Measurements from ENCODE around the gene ARL5C. TPM values are rescaled to one million over a fixed set of nuclear protein-coding genes. Genes with fewer than 3 reads are reported as not detected.

Gene ARL5C, protein sequence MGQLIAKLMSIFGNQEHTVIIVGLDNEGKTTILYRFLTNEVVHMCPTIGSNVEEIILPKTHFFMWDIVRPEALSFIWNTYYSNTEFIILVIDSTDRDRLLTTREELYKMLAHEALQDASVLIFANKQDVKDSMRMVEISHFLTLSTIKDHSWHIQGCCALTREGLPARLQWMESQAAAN
- total RNA-seq, result not detected

DNA sequence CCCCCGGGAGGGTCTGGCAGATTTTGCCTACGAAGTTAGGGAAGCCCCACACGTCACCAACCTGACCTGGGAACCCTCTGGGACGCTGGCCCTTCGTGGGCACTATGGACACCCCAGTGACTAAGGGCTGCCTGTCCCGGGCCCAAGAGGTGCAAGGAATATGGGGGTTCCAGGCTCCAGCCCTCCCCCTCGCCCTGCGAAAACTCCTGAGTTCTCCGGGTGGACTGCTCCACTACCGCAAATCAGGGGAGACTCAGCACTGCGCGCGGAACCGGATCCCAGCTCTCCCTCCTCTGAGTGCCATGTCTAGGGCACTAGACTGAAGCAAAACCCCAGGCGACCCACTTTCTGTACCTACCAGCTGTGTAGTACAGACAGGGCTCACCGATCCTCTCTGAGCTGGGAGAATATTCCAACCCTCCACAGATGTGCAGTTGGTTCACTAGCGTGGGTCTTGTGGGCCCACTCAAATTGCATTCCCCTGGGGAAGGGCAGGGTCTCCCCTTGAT, at the start of gene ARL5C:
Gene ARL5C (minus strand): TSS at position 321 of the 509 bp plus-strand sequence. CDS start 401 bp downstream, outside the sequence.
- DNase-seq, result no peak

DNA sequence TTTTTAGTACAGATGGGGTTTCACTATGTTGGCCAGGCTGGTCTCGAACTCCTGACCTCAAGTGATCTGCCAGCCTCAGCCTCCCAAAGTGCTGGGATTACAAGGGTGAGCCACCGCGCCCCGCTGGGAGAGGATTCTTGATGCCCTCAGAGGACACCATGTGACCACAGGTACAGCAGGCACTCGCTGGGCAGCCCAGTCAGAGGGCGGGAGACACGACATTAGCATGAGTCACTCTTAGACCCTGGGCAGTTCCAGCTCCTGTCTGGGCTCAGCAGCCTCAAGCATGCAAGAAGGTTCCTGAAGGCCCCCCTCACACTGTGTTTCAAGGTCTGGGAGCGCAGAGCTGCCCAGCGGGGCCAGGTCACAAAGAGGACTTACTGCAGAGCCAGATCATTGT, 47.9 kb upstream of the ARL5C start:
- no peak for DNase-seq

DNA sequence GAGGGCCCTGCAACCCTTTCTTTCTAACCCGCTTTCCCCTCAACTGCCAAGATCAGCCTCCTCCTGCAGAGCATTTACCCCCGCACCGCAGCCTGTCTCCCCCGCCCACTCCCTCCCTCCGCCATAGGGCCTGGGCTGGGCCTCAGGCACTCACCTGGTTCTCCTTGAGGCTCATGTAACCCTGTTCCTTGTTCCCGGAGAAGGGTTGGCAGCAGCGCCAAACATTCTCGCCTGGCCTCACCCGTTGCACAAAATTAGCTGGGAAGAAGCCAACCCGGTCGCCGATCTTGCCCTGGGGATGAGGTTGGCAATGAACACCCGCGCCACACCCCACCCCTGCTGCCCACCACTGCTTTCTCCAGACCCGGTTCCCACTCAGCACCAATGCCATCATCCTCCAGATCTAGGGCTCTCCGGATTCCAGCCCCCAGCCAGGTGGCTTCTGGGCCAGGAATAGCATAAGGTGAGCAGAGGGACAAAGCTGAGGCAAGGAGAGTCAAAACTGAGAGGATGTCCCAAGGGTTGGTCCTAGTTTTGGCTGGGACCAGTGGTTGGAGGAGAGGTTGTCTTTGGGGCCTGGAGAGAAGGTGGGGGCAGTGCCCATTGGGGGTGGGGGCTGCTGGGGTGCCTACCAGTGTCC, 47.0 kb upstream of the ARL5C start:
- DNase-seq, result no peak

DNA sequence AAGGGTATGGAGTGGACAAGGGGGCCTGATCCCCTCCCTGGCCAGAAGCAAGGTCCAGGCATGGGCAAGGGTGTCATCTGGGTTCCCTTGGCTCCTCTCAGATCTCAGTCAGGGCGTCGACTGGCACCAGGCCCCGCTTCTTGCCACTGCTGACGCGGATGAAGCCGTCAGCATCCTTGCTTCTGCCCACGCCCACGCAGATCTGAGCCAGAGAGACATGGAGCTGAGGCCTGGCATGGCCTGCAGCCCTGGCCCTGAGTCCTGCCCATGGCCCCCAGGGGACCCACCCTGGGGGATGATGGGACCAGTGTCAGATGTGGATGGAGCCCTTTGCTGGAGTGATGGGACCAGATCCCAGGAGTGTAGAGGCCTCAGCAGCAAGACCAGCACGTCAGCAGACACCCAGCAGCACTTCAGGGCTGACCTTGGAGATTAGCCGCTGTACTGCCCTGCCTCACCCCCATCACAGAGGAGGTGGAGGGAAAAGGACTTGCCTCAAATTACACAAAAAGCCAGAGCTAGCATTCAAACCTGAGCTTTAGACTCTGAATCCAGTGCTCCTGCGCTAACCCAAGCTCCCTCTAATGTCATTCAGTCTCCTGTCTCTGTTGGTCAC, 46.3 kb upstream of the ARL5C start:
- DNase-seq, result no peak

DNA sequence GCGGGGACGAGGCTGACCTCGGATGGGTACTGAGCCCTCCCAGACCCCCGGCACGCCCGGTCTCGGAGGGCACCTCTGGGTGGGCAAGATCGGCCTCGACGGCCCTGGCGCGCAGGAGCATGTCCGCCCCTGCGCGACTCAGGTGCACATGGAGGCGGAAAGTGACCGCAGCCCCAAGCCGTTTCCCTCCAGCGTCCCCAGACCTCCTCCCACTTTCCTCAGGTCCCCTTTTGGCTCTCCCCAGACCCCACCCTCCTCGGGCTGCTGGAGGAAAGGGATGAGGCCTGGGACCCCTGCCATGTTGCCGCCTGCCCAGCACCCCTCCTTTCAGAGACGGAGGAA, 44.1 kb upstream of the ARL5C start:
- no peak for DNase-seq

DNA sequence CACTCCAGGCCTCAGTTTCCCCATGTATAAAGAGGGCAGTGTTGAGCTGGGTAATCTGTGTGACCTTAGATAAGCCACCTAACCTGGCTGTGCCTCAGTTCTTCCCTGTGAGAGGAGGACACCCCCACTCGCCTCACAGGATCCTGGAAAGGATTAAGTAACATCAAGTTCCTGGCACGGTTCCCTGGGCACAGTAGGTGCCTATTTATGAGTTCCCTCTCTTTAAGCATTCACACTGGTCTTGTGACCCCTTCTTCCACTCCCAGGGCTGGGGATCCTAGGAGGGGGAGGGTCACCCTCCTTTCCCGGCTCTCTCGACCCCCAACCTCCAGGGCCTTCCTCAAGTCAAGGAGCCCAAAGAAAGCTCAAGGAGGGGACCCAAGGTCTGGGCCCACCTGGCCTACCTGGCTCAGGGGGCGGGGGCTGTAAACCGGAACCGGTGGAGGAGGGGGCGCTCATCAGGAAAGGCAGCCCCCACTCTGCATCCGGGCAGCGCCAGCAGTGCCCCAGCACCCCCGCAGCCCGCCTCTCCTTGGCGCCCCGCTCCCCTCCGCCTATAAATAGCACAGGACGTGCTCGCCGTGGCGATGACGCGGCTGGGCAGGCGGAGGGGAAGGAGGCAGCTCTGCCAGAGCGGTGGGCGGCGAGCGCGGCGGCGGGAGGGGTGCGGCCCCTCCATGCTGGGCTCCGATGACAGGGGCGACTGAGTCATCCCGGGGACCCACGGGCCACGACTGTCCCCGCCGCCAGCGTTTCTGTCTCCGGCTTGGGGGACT, 43.5 kb upstream of the ARL5C start:
- peak; percentile 81 for DNase-seq

DNA sequence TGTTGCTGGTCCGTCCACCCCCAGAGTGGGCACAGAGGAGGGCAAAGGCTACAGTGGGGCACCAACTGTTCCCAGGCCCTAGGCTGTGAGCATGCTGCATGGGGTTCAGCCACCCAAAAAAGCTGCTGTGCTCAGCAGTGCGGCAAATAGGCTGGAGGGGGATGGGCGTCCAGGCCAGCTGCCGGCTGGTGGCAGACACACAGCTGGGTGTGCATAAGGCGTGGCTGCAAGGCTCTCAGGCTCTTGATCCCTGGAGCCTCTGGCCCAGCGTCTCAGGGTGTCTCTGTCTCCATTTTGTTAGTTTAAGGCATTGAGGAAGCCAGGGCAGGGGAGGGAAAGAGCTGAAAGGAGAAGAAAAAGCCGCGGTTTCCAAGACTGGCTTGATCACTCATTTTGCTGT, 42.9 kb upstream of the ARL5C start:
- DNase-seq, result peak; percentile 70

DNA sequence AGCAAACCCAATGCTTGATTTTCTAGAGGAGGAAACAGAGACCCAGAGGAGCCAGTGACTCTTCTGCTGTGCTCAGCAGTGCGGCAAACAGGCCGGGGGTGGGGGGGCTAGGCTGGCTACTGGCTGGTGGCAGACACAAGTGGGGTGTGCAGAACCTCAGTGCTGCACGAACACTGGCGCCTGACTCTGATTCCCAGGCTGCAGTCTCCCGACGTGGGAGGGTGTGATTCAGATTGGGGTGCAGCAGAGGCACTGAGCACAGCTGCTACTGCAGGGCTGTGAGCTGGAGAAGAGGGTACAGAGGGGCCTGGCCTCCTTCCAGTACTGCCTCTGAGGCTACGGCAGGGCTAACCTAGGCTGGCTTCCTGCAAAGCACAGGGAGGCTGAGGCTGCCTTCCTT, 42.2 kb upstream of the ARL5C start:
- no peak for DNase-seq

DNA sequence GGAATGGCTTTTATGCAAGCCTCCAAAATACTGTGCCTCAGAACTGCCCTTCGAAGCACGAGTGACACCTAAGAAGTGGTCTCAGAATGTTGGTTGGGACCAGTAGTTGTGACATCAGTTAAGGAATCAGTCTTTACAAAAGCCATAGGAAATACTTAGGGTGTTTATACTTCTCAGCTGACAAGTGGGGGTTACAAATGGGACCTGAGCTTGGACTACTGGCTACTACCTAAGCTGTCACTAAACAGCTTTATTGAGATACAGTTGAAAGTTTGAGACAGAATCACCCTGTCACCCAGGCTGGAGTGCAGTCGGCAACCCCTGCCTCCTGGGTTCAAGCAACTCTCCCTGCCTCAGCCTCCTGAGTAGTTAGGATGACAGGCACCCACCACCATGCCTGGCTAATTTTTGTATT, 39.2 kb upstream of the ARL5C start:
- DNase-seq, result no peak

DNA sequence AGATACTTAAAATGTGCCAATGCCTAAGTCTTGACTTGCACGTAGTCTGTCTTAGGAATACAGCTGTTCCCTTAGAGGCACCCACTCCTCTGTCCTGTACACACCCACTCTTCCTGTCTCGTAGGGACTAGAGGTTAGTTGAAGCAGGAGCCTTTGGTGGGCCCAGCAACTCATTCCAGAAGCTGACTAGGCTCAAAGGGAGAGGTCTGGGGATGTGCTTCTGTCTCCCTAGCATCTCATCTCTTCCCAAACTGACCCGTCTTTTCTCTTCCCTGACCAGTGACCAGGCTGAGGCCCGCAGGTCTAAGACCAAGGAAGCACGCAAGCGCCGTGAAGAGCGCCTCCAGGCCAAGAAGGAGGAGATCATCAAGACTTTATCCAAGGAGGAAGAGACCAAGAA, 38.3 kb upstream of the ARL5C start:
- DNase-seq, result no peak

DNA sequence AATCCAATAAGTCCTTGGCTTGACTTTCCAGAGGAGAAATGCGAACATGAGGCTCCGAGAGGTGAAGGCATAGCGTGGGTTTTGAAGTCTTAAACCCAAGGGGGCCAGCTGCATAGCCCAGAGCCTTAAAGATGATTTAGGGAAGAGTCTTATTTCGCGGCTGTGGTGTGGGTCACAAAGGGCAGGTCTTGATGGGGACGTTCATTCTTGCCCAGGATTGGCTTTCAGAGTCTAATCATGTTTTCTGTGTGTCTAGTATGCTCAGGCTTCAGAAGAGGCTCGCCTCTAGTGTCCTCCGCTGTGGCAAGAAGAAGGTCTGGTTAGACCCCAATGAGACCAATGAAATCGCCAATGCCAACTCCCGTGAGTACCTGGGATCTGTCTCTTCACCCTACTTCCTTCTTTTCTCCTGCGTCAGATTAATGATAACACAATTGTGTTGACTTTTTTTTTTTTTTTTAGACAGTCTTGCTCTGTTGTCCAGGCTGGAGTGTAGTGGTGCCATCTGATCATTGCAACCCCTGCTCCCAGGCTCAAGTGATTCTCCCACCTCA, 35.1 kb upstream of the ARL5C start:
- no peak for DNase-seq

DNA sequence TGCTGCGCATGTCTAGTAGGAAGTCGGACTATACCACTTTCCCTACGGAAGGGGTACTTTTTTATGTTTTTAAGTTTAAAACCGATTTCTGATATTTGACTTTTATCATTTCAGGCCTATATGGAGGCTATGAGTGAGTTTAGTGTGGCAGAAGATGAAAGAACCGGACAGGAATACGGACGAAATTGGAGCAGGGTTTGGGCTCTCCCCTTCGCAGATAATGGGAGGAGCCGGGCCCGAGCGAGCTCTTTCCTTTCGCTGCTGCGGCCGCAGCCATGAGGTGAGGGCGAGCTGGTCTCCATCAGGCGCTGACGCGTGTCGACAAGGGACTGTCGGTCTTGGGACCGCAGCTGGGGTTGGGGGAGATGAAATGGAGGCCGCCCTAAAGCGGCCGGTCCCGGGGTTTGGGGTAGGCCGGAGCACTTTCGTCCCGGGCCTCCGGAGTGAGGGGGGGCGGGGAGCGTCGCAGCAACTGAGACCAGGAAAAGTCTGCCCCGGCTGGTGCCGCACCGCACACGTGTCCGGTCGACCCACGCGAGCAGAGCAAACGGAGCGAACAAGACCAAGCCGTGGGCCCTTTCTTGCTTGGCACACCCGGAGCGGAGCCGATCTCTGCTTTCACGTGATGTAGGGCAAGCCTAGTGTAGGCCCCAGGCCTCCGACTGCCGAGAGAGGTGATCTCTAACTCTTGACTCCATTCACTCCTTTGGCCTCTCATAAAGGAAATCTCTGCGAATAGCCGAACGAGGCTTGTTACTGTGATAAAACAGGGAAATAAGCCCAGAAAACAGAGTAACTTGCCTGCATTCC, 34.3 kb upstream of the ARL5C start, which contains the start of gene RPL19:
Gene RPL19 (plus strand): TSS at position 214 of the 810 bp plus-strand sequence. CDS start 62 bp downstream, at position 276.
- no peak for DNase-seq

DNA sequence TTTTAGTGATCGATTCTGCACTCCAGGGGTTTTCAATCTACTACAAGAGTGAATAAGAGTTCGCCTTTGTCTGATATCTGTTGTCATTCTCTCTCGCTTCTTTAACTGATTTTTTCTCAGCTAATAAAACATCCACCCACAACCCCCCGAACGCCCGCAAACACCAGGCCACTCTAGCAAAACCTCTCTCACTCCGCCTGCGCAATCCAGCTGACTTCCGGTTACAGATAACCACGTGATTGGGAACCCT, 33.8 kb upstream of the ARL5C start:
- peak; percentile 97 for DNase-seq

DNA sequence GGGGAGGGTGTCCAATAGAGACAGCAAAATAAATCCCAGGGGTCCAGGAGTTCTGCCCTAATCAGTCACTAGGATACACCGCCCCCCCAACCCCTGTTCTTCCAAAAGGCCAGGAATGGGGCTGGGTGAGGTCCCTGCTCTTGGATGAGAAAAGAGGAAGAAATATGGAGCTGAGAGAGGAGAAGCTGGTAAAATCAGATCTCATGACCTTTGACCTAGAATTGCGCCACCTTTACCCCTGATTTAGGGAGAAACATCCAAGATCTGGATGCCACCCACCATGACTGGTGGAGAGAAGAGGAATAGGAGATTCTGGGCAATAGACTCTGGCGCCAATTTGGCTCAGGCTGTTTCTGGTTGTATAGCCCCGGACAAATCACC, 32.2 kb upstream of the ARL5C start:
- no peak for DNase-seq

DNA sequence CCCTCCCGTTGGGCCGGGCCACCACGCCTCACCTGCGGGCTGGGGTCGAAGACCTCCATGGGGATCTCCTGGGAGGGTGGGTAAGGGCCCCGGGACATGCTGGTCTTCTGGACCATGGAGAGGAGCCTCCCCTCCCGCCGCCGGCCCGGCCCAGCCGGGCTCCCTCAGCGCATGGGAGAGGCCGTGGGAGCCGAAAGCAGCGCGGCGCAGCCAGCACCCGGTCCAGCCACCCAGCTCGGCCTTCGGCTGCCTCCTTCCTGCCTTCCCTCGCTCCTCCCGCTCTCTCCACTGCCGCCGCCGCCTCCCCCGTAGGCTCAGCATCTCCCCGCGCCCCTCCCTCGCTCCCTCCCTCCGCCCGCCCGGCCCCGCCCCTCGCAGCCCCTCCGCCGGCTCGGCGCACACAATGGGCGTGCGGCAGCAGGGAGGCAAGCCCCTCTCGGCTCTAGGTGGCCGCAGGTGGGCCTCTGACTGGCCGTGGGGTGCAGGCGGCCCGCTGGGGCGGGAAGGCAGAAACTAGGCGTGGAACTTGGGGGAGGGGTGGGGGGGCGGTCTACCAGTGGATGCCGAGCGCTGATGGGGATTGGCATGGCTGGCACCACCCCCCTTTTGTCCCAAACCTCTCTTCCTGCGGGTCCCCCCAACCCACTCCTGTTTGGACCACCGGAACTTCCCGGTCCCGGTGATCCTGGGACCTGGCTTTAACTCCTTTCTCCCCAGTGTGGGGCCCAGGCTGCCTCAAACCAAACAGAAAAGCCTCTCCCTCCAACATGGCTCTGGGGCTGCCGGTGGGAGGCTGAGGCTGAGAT, 31.6 kb upstream of the ARL5C start, which contains the start of gene CACNB1:
Gene CACNB1 (minus strand): TSS at position 290 of the 806 bp plus-strand sequence. CDS start 174 bp downstream, at position 116.
- peak; percentile 93 for DNase-seq

DNA sequence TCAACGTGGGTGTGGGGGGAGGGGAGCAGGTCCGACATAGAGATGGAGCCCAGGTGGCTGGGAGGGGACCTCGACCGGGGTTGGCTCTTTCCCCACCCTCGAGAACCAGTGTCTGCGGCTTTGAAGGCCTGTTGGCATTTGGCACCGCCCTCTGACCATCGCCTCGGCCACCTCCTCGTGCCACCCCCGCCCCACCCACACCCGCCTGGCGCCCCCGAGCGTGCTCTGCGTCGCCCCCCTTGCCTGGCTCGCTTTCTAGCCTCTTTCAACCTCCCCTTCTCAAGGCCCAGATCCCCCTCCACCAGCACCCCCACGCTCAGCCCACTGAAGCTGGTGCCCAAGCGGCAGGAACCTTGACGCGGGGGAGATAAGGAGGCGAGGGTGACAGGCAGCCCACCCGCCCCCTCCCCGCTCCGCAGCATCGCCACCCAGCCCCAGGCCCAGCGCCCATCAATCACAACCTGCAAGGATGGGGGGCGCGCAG, 30.9 kb upstream of the ARL5C start:
- peak; percentile 84 for DNase-seq

DNA sequence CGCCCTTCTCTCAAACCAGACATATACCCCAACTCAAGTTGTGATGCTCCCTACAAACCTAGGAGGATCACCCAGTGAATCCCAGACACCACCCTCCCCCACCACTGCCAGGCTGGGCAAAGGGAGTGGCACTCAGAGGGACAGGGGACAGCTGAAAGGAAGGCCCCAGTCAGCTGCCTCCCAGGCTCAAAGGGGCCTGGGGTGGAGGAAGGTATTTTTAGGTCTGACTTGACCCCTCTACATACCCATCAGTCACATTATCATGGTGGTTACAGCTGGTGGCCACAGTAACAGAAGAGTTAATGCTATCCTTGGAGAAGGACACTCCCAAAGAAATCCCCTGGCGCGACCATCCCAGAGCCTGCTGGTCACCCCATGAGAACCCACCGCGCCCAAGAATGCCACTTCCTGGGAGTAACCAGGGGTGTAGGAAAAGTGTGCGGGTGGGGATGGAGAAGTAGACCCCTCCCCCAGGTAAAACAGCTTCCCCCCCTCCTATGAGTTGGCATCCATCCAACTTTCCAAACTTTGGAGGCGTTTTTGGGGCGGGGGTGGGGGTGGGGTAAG, 30.4 kb upstream of the ARL5C start:
- DNase-seq, result peak; percentile 85

DNA sequence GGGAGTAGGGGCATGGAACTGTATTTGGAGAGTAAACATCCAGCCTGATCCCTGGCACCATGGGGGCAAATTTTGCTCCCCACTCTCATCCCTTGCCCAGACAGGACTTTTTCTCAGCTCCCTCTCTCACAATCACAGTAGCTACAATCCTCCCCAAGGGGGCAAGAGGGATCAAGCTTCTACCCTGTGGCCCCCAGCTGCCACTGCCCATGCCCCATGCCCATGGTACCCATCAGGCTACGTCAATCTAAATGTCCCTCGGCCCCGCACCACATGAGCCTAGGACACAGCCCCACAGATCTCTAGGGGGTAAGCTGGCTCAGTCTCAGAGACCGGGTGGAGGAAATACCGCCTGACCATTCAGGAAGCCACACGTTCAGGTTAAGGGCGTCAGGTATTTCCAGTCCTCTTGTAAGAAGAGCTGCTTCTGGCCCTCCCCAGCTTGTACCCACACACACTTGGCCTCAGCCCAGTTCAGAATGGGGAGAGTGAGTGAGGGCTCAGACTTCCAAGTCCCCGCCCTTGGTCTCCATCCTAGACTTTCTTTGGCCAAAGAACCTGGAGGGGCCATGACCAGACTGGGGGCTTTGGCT, 29.7 kb upstream of the ARL5C start:
- peak; percentile 77 for DNase-seq

DNA sequence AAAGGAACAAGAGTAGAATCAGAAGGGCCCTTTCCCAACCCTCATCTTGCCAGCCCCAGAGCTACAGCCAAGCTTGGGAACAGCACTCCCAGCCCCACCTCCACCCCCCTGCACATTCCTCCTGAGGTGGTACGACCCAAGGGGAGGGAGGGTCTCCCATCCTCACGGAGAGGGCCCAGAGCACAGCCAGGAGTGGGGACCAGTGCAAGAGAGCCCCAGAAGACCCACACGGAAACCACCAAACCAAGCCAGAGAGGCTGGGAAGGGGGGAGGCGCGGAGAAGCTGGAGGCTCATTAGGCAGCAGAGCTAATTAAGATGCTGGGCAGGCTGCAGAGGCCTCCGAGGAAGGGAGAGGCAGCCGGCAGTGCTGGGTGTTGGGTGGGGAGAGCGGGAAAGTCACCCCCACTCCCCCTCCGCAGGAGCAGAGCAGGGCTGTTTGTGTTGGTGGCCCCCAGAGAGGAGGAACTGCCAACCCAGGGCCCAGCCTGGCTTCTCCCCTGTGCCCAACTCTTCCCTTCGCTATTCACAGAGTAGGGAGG, 29.1 kb upstream of the ARL5C start:
- no peak for DNase-seq

All from tongue (tissue), 2 donors.